ENCODE data around the gene GAGE12F.
"Not testable (repeated sequence)": the region's sequence is repeated elsewhere in the genome, so short reads cannot be mapped to it uniquely, and the experiment has no call there.

GAGE12F gene, protein sequence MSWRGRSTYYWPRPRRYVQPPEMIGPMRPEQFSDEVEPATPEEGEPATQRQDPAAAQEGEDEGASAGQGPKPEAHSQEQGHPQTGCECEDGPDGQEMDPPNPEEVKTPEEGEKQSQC

GRCh38 chrX:49560542-49560941, at the start of gene GAGE12F:
GAGE12F (plus strand) TSS chrX:49560842; CDS start chrX:49561997, 1,155 bp downstream.
- DNase-seq; intact Hi-C loops (cut with DNase I; ENCODE audit: low total_unique reads); H3K27me3 ChIP-seq; H3K36me3 ChIP-seq; H3K27ac ChIP-seq; H3K4me1 ChIP-seq; H3K9me3 ChIP-seq; H3K4me3 ChIP-seq: not testable (repeated sequence)

DNA sequence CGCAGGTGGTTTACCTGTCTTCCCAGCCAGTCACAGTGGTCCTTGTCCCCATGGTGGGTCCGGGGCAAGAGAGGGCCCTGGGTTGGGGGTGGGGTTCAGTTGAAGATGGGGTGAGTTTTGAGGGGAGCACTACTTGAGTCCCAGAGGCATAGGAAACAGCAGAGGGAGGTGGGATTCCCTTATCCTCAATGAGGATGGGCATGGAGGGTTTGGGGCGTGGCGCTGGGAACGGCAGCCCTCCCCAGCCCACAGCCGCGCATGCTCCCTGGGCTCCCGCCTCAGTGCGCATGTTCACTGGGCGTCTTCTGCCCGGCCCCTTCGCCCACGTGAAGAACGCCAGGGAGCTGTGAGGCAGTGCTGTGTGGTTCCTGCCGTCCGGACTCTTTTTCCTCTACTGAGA, 28.8 kb upstream of the GAGE12F start, which contains the start of gene GAGE12C:
GAGE12C (plus strand) TSS at position 301 of the 400 bp plus-strand sequence. CDS start 1,155 bp downstream, outside the sequence.
- H3K9me3 ChIP-seq; intact Hi-C loops (cut with DNase I; ENCODE audit: low total_unique reads); H3K4me1 ChIP-seq; H3K27ac ChIP-seq; H3K4me3 ChIP-seq; DNase-seq; H3K36me3 ChIP-seq; H3K27me3 ChIP-seq: not testable (repeated sequence)

- H3K27ac ChIP-seq; H3K9me3 ChIP-seq; DNase-seq; H3K27me3 ChIP-seq; H3K4me1 ChIP-seq; intact Hi-C loops (cut with DNase I; ENCODE audit: low total_unique reads); H3K36me3 ChIP-seq; H3K4me3 ChIP-seq: not testable (repeated sequence)
These were observed 19.2 kb upstream of the GAGE12F start, which contains the start of gene GAGE12D for GRCh38 chrX:49541433-49541832. GAGE12D (plus strand) TSS chrX:49541733; CDS start chrX:49542888, 1,155 bp downstream.

DNA sequence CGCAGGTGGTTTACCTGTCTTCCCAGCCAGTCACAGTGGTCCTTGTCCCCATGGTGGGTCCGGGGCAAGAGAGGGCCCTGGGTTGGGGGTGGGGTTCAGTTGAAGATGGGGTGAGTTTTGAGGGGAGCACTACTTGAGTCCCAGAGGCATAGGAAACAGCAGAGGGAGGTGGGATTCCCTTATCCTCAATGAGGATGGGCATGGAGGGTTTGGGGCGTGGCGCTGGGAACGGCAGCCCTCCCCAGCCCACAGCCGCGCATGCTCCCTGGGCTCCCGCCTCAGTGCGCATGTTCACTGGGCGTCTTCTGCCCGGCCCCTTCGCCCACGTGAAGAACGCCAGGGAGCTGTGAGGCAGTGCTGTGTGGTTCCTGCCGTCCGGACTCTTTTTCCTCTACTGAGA, 9.7 kb upstream of the GAGE12F start, which contains the start of gene GAGE12E:
GAGE12E (plus strand) TSS at position 301 of the 400 bp plus-strand sequence. CDS start 1,155 bp downstream, outside the sequence.
- H3K27me3 ChIP-seq; H3K4me1 ChIP-seq; H3K36me3 ChIP-seq; H3K9me3 ChIP-seq; DNase-seq; H3K4me3 ChIP-seq; intact Hi-C loops (cut with DNase I; ENCODE audit: low total_unique reads); H3K27ac ChIP-seq: not testable (repeated sequence)

DNA sequence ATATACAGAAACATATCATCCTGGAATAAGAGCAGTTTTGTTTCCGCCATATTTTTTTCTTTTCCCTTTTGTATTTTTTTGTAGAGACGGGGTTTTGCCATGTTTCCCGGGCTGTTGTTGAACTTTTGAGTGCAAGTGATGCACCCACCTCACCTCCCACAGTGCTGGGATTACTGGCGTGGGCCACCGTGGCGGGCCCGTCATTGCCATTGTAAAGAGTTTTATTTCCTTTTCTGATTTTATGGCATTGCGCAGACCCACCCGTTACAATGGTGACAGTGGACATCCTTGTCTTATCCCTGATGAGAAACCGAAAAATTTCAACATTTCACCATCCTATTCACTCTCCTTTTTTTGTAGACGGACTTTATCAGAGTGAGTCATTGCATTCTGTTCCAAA, 8.1 kb downstream of the GAGE12F start:
- H3K27ac ChIP-seq; H3K9me3 ChIP-seq; H3K36me3 ChIP-seq; H3K27me3 ChIP-seq; H3K4me3 ChIP-seq; intact Hi-C loops (cut with DNase I; ENCODE audit: low total_unique reads); H3K4me1 ChIP-seq: not testable (repeated sequence)
- peak in 1 of 2 donors; percentile 34 for DNase-seq

DNA sequence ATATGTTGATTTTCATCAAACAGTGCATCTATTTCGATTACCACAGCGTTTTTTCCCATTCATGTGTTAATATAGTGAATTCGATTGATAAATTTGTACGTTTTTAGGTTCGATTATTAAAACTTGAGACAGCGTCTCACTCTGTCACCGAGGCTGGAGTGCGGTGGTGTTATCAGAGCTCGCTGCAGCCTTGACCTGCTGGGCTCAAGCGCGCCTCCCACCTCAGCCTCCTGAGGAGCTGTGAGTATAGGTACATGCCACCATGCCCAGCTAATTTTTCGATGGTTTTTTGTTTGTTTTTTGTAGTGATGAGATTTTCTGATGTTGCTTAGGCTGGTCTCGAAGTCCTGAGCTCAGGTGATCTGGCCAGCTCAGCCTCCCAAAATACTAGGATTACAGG, 8.5 kb downstream of the GAGE12F start:
- H3K4me1 ChIP-seq; H3K27me3 ChIP-seq; H3K27ac ChIP-seq; H3K4me3 ChIP-seq; H3K36me3 ChIP-seq; intact Hi-C loops (cut with DNase I; ENCODE audit: low total_unique reads); H3K9me3 ChIP-seq: not testable (repeated sequence)
- DNase-seq: peak in 1 of 2 donors; percentile 20

DNA sequence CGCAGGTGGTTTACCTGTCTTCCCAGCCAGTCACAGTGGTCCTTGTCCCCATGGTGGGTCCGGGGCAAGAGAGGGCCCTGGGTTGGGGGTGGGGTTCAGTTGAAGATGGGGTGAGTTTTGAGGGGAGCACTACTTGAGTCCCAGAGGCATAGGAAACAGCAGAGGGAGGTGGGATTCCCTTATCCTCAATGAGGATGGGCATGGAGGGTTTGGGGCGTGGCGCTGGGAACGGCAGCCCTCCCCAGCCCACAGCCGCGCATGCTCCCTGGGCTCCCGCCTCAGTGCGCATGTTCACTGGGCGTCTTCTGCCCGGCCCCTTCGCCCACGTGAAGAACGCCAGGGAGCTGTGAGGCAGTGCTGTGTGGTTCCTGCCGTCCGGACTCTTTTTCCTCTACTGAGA, 9.5 kb downstream of the GAGE12F start, which contains the start of gene GAGE12G:
GAGE12G (plus strand) TSS at position 301 of the 400 bp plus-strand sequence. CDS start 1,155 bp downstream, outside the sequence.
- intact Hi-C loops (cut with DNase I; ENCODE audit: low total_unique reads); H3K36me3 ChIP-seq; DNase-seq; H3K27me3 ChIP-seq; H3K4me1 ChIP-seq; H3K4me3 ChIP-seq; H3K9me3 ChIP-seq; H3K27ac ChIP-seq: not testable (repeated sequence)

GRCh38 chrX:49579649-49580048, 19.0 kb downstream of the GAGE12F start, which contains the start of gene GAGE12H:
GAGE12H (plus strand) TSS chrX:49579949; CDS start chrX:49581104, 1,155 bp downstream.
- H3K27me3 ChIP-seq; H3K27ac ChIP-seq; H3K36me3 ChIP-seq; H3K9me3 ChIP-seq; H3K4me3 ChIP-seq; DNase-seq; H3K4me1 ChIP-seq; intact Hi-C loops (cut with DNase I; ENCODE audit: low total_unique reads): not testable (repeated sequence)

DNA sequence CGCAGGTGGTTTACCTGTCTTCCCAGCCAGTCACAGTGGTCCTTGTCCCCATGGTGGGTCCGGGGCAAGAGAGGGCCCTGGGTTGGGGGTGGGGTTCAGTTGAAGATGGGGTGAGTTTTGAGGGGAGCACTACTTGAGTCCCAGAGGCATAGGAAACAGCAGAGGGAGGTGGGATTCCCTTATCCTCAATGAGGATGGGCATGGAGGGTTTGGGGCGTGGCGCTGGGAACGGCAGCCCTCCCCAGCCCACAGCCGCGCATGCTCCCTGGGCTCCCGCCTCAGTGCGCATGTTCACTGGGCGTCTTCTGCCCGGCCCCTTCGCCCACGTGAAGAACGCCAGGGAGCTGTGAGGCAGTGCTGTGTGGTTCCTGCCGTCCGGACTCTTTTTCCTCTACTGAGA, 28.6 kb downstream of the GAGE12F start, which contains the start of gene GAGE2A:
GAGE2A (plus strand) TSS at position 301 of the 400 bp plus-strand sequence. CDS start 1,155 bp downstream, outside the sequence.
- H3K4me3 ChIP-seq; intact Hi-C loops (cut with DNase I; ENCODE audit: low total_unique reads): not testable (repeated sequence)

DNA sequence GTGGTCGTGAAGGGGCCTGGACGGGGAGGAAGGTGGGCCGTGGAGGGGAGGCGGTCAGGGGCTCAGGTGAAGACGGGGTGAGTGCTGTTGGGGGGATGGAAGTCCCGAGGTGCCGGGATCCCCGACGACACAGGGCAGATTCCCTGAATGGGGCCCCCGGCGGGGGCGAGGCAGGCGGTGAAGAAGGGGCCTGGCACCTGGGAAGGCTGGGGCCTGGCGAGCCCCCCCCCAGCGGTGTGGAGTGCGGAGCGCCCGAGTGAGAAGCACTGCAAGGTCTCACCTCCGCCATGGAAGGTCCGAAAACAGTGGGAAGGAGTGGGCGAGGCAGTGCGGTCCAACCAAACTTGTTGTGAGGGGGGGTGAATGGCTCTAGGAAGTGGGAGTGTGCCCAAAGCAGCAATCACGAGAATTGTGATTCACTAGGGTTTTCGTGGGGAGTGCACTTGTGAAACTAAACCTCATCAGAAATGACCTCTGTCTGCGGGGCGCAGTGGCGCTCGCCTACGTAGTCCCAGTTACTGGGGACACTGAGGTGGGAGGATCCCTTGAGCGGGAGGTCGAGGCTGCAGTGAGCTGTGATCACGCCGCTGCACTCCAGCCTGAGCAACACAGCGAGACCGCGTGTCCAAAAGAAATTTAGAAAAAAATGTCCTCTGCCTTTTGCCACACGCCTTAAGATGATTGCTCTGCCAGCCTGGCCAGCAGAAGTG, 29.3 kb downstream of the GAGE12F start:
- H3K36me3 ChIP-seq; H3K27me3 ChIP-seq; H3K9me3 ChIP-seq; intact Hi-C loops (cut with DNase I; ENCODE audit: low total_unique reads); H3K4me1 ChIP-seq; H3K27ac ChIP-seq; H3K4me3 ChIP-seq: not testable (repeated sequence)
- peak in 1 of 2 donors; percentile 52 for DNase-seq

More for the DNA sequence above, 28.6 kb downstream of the GAGE12F start, which contains the start of gene GAGE2A:
- not testable (repeated sequence) for H3K4me1 ChIP-seq, H3K27me3 ChIP-seq, H3K27ac ChIP-seq, H3K36me3 ChIP-seq, H3K9me3 ChIP-seq, DNase-seq

DNA sequence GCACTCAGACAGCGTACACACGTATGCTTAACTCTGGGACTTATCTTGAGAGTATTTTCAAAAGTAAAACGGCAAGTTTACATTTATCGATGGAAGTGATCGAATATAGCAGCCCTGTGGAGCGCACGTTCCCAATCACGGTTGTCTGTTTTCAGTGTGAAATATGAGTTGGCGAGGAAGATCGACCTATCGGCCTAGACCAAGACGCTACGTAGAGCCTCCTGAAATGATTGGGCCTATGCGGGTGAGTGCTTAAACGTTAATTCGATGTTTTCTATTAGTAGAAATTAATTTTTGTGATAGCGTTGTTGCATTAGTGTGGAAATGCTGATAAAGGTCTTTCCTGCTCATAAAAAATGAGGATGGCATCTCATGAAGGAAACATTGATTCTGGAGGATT, 29.8 kb downstream of the GAGE12F start:
- H3K36me3 ChIP-seq; H3K27ac ChIP-seq; intact Hi-C loops (cut with DNase I; ENCODE audit: low total_unique reads); H3K4me1 ChIP-seq; H3K9me3 ChIP-seq; H3K27me3 ChIP-seq; H3K4me3 ChIP-seq; DNase-seq: not testable (repeated sequence)

DNA sequence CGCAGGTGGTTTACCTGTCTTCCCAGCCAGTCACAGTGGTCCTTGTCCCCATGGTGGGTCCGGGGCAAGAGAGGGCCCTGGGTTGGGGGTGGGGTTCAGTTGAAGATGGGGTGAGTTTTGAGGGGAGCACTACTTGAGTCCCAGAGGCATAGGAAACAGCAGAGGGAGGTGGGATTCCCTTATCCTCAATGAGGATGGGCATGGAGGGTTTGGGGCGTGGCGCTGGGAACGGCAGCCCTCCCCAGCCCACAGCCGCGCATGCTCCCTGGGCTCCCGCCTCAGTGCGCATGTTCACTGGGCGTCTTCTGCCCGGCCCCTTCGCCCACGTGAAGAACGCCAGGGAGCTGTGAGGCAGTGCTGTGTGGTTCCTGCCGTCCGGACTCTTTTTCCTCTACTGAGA, 38.1 kb downstream of the GAGE12F start, which contains the start of gene GAGE1:
GAGE1 (plus strand) TSS at position 301 of the 400 bp plus-strand sequence. CDS start 1,155 bp downstream, outside the sequence.
- H3K4me1 ChIP-seq; H3K27ac ChIP-seq; H3K4me3 ChIP-seq; H3K9me3 ChIP-seq; H3K36me3 ChIP-seq; intact Hi-C loops (cut with DNase I; ENCODE audit: low total_unique reads); DNase-seq; H3K27me3 ChIP-seq: not testable (repeated sequence)
